Nucleus accumbens (tissue), 56 donors: Measurements from ENCODE around the gene PRKG1.

Experiments used
- DNase-seq, 56 donors: peaks; one replicate each; lab custom pipeline; 2025; lab: John Stamatoyannopoulos, UW

The PRKG1 gene

DNA sequence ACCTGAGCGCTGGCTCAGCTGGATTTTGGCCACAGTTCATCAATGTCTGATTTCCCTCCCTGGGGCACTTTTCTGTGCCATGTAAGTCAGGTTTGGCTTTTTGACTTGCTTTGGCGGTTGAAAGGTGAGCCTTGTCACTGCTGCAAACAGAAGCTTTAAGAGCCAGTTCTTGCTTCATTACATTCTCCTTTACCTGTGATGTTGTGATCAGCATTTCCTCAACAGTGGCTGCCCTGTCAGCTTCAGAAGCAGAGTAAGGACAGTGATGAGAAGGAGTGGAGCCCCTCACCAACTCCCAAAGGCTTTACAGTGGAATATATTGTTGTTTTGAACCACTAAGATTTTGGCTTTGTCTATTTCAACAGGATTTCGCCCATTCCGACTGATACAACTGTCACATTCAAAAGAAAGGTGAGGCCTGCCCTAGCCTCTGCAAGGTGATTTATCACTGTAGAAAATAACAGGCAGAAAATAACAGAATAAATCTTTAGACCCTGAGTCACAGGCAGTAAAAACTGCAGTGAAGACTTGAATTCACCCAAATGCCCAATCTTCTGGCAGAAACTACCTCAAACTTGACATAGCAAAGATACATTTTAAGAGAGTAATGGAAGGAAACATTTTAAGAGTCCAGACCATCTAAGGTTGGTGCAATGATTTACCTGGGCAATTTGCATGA, 1226.5 kb downstream of the PRKG1 start:
- no peak for DNase-seq

DNA sequence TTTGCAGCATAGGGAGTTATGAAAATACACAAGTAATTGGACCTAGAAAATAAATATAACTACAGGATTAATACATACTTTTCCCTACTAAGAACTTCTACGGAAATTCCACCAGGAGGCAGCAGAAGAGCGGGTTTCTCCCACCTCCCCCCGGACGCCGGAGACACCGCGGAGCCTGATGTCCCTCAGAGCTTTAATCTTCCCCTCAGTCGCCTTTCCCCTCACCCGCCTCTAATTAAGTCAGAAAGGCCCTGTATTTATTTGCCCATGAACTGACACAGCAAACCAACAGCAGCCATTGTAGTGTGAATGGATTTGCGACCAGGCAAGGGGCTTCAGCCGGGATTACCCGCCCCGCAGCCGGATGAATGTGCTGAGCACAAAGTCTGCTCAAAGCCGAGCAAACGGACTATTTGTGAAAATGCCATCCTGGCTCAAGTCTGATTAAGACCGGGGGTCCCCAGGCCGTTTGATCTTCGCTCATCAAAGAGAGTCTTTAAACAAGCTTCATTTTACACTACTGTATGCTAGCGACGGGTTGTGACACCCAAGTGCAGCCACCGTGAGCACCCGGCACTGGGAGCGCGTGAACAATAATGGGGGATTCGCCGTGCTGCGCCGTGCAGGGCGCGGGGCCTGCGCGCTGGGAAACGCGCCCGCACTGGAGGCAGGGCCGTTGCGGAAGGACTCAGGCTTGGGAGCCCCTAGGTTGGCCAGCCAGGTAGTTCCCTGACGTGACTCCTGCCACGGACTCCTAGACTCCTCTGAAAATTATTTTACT, 1234.2 kb downstream of the PRKG1 start:
- peak in 49 of 56 donors; percentile 7 to 78 (median 51) for DNase-seq

DNA sequence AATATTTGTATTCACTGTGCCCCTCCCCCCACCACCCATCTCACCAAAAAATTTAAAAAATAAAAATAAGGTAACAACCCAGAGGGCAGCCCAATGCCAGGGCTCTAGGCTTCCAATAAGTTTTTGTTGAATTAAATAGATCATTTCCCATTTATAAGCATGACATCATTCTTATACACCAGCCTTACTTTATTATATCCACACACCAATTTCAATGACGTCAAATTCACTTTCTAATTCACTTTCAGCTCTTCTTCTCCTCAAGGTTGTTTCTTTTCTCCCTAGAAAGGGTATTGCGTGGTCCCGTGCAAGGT, 1238.6 kb downstream of the PRKG1 start:
- DNase-seq: no peak

DNA sequence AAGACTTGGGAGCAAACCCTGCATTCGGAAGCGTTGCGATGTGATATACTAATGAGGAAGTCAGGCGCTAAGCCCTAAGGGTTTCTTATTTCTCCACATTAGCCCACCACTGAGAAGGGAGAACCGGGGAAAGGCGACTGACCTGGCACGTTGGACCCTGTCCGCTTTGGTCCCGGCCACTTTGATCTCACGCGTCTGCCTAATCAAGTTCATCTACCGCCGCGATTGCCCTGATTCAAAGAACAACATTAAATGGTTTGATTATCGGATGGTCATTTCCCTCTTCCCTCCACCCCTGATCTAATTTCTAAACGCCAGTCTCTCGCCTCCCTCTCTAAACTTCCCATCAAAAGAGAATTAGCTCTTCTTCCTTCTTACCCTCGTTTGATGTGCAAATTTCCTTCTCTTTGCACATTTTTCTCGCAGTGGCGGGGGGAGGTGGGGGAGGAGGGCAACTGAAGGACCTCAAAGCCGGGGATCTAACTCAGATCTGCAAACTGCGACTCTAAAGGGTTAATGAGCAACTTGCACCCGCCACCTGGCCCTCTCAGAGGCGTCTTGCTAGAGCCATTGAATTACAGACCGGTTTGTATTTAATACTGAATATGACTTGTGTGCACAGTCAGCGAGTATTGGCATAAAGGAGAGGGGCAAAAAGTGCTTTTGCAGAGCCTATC, 1239.1 kb downstream of the PRKG1 start:
- DNase-seq: peak in 3 of 56 donors; percentile 2 to 30 (median 28)

DNA sequence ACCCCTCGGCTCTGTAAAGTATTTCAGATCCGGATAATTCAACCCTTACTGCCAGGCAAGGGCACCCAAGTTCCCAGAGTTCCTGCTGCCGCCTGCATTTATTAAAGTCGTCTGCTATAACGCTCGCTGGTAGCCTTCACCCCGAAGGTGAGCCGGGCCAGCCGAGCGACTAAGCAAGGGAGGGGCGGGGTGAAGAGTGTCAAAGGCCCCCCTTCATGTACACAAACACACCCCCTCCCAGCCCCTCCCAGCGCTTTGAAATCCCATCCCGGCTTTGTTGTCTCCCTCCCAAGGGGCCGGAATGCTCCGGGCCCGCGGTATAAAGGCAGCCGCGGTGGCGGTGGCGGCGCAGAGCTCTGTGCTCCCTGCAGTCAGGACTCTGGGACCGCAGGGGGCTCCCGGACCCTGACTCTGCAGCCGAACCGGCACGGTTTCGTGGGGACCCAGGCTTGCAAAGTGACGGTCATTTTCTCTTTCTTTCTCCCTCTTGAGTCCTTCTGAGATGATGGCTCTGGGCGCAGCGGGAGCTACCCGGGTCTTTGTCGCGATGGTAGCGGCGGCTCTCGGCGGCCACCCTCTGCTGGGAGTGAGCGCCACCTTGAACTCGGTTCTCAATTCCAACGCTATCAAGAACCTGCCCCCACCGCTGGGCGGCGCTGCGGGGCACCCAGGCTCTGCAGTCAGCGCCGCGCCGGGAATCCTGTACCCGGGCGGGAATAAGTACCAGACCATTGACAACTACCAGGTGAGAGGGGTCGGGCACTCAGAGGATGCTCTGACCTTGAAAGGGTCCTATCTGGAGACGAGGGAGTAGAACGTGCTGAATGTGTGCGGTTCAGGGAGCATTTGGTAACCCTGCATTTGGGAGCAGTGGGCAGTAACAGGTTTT, 1239.9 kb downstream of the PRKG1 start, which contains the start of gene DKK1:
TSS of gene DKK1 (plus strand) at position 349 of the 889 bp plus-strand sequence. CDS start at position 503, 154 bp downstream.
- peak in 39 of 56 donors; percentile 3 to 74 (median 29) for DNase-seq

DNA sequence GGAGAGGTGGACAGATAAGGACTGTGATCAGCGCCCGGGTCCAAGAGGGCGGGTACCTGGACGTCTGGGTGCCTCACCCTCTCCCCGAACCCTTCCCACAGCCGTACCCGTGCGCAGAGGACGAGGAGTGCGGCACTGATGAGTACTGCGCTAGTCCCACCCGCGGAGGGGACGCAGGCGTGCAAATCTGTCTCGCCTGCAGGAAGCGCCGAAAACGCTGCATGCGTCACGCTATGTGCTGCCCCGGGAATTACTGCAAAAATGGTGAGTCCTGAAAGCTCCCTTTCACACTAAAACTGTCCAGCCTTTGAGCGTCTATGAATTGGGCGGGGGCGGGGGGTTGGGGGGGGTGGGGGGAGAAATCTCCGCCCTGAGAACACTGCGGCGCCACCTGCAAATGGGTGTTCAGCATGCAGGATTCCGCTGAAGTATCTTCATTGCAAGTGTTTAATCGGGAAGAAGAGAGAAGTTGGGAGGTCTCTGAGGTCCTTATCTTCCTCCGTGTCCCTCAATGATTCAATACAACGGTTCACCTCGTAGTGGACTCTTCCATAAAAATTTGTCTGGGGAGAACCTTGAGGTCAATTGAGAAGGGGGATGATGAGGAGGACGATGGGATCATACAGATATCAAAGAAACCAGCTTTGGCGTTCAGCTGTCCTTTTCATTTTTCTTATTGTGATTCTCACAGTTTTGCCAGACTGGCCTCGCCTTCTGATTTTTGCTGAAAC, 1240.7 kb downstream of the PRKG1 start:
- DNase-seq: peak in 8 of 56 donors; percentile 1 to 30 (median 24)

DNA sequence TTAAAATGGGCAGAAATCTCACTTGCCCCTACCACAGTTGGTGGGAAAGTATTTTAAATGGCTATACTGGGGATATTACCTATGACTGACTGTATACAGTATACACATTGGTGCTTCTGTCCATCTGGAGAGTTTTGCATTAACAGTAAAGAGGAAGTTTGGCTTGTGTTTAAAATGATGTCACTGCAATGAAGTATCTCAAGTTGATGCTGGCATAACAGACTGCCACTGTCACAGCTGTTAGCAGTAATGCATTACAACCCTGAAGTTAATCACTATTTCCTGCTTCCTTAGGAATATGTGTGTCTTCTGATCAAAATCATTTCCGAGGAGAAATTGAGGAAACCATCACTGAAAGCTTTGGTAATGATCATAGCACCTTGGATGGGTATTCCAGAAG, 1241.7 kb downstream of the PRKG1 start:
- DNase-seq: no peak

DNA sequence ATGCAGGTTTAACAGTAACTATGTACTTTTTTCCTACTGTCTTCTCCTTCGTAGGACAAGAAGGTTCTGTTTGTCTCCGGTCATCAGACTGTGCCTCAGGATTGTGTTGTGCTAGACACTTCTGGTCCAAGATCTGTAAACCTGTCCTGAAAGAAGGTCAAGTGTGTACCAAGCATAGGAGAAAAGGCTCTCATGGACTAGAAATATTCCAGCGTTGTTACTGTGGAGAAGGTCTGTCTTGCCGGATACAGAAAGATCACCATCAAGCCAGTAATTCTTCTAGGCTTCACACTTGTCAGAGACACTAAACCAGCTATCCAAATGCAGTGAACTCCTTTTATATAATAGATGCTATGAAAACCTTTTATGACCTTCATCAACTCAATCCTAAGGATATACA, 1242.2 kb downstream of the PRKG1 start:
- no peak for DNase-seq

DNA sequence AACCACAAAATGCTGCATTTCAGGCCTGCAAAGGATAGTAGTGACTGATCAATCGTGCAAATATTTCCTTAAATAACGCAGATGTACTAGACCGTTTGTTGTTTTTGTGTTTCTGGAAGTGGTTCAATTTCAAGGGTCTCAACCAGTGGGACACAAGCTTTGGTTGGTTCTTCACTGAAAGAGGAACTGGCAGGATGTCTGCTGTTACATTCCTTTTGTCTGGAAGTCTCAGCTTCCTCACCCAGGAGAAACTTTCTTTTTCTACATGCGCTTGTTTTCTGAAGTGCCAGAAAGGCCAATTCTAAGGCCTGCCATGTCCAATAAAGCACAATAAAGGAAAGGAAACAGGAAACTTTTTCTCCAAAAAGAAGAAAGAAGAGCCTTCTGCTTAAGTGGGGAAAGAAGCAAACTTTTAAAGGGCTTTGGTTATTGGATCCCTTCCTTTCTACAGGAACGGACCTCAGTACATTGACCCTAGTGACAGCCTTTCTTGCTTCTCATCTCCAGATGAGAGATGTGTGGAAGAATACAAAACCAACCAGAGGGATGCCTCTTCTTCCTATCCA, 1243.9 kb downstream of the PRKG1 start:
- no peak for DNase-seq

DNA sequence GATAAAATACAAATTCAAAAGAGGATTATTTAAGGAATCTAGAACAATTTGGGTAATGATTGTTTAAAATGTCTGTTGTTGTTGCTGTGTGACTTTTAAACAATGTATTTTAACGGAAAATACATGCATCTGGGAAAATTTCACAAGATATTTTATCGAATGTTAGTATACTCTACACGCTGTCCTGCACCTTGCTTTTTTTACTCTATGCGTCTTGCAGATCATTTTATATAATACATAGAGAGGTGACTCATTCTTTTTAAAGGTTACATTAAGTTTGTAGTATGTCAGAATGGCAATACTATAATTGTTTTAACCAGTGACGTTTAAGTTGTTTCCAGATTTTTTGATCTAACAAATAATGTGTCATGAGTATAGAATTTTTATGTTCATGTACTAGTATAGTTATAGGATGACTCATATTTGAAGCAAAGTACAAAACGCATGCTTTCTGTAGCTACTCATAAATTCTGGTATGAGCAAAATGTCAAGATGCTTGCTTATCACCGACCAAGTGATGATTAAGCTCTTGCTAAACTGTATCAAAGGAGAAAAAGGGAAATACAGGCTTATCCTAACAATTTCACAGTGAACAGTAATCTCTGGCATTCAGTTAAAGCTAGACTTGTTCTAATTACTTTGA, 1244.7 kb downstream of the PRKG1 start:
- no peak for DNase-seq

DNA sequence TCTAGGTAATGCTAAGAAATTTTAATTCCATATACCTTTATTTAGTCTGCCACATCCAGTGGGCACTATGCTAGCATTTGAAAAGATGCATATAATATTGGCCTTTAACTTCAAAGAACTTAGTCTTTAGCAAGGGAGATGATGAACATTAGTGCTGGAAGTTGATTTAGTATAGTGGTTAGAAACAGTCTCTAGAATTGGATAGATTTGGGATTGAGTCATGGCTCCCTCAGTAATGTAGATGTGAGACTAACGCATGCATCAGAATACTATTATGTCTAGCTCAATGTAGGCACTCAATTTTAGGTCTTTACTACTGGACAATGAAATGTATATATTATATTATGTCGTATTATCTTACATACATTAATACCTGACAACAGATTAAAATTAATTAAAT, 1245.6 kb downstream of the PRKG1 start:
- no peak for DNase-seq

DNA sequence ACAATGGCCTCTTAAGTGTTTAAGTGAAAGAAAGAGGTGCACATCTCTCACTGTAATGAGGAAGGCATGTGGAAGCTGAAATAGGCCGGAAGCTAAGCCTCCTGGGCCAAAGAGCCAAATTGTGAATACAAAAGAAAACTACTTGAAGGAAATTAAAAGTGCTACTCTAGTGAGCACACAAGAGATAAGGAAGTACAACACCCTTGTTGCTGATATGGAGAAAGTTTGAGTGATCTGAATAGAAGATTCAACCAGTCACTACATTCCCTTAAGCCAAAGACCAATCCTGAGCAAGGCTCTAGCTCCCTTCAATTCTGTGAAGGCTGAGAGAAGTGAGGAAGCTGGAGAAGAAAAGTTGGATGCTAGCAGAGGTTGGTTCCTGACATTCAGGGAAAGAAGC, 1248.0 kb downstream of the PRKG1 start:
- DNase-seq: no peak

DNA sequence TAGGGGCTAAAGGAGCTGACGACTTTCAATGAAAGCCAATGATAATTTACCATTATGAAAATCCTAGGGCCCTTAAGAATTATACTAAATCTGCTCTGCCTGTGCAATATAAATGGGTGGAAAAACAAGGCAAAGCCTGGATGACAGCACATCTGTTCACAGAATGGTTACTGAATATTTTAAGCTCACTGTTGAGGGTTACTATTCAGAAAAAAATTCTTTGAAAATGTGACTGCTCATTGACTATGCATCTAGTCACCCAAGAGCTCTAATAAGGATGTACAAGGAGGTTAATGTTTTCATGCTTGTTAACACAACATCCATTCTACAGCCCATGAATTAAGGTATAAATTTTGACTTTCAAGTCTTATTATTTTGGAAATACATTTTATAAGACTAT, 1248.6 kb downstream of the PRKG1 start:
- no peak for DNase-seq

DNA sequence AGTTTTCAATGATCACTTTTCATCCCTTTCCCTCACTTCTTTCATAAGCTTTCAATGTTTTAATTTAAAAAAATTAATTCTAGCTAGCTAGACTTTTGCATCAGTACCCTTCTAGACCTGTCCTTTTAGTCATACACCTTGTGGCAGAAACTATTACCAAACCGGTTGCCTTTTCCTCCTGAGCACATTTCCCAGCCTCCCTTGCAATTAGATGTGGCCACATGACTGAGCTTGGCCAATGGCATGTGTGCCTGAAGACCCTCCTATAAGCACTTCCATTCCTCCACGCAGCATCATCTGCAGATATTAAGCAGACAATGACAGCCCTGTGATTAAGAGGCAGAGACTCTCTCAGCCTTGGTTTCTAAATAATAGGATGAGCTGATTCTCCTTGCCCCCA, 1252.1 kb downstream of the PRKG1 start:
- DNase-seq: no peak

DNA sequence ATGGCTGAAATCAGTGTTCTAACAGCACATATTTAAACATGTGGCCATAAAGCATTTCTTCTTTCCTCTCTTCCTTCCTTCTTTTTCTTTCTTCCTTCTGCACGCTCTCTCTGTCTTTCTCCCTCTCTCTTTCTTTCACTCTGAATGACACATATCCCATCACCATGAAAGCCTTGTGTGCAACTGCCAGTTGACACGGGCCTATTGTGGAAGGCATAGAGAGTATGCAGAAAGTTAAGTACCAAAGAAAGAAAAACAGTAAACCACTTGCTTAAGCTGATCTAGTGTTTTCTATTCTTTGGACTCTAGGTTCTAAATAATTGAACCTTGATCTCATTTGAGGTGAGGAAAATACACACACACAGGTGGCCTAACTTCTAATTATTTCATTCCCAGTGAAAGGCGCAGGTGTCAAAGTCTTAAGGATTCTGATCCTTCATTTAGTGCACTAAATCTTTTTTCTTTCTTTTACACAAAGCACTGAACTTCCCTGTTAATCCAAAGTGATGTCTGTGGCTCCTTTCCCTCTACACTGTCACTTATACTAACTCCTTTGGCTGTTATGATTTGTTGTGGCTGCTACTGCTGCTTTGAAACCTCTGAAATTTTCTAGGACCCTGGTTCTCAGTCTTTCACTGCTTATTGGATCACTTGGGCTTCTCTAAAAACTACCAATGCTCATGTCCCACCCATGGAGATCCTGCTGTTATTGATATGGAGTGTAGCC, 1257.5 kb downstream of the PRKG1 start:
- DNase-seq: no peak

DNA sequence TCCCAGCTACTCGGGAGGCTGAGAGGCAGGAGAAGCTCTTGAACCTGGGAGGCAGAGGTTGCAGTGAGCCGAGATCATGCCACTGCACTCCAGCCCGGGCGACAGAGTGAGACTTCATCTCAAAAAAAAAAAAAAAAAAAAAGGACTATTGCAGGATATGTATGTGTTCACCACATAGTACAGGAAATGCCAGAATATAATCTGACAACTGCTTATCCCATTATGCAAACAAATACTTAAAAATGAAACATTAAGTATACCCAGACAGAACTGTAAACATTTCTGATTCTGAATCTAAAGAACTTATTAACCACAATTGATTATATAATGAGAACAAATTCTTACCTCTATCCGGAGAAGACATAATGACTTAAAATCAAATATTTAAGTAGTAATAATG, 1258.5 kb downstream of the PRKG1 start:
- DNase-seq: no peak

DNA sequence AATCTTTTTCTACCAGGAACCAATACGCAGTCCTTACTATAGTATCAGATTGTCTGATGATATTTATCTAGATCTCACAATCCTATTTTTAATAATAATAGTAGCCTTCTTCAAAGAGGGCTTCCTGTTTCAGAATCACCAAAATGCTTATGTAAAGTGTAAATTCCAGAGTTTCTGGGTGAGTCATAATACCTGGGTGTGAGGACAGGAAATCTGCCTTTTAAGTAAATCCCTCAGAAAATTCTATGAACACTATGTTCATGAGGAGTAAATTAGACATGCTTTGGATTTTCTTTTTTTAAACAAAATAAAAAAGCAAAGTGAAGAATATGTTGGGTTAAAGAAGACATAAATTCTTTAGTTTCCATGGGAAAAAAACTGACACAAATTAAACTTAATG, 1260.3 kb downstream of the PRKG1 start:
- no peak for DNase-seq

DNA sequence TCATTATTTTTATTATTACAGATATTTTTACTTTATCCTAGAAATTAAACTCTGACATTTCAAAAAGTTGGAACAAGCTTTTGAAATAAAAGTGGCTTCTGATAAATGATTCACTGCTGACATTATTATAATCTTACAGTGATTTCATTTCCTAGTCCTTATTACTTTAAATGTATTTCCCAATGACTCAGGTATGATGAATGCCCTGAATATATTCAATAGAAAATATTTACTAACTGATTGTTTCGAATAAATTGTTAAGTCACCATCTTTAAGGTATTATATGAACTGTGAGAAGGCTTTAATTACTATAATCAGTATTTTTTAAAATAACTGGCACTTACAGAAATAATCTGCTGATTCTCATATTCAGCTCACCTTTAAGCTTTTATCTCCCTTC, 1261.4 kb downstream of the PRKG1 start:
- DNase-seq: no peak
